Measurements from ENCODE around the gene MYOM1.

DNA sequence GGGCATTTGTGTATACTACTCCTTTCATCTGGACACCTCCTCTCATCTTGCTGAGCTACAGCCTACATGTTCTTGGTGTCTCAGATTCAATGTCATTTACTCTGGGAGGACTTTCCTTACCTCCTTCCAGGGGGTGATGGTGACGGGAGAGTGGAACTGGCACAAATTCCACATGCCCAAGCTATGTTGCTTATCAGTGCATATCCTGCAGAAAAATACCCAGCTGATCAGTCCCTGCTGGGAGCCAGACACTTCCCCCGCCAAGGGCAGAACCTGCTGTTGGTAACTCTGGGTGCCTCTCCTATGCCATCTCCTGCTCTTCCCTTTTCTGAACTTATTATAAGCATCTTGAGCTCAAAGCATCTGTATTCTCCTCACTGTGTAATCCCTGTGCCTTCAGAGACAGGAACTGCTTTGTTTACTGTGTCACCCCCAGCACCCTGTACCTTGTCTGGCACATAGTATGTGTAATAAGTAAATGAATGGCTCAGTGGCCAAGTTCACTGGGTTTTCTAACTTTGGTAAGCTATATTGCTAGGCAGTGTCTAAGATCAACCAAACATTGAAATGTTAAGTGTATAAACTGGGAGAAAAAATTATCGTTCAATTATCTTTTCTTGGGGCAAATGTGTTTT lies 119.2 kb downstream of the MYOM1 start:
- TF ChIP-seq, protein P1, sequence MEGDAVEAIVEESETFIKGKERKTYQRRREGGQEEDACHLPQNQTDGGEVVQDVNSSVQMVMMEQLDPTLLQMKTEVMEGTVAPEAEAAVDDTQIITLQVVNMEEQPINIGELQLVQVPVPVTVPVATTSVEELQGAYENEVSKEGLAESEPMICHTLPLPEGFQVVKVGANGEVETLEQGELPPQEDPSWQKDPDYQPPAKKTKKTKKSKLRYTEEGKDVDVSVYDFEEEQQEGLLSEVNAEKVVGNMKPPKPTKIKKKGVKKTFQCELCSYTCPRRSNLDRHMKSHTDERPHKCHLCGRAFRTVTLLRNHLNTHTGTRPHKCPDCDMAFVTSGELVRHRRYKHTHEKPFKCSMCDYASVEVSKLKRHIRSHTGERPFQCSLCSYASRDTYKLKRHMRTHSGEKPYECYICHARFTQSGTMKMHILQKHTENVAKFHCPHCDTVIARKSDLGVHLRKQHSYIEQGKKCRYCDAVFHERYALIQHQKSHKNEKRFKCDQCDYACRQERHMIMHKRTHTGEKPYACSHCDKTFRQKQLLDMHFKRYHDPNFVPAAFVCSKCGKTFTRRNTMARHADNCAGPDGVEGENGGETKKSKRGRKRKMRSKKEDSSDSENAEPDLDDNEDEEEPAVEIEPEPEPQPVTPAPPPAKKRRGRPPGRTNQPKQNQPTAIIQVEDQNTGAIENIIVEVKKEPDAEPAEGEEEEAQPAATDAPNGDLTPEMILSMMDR (IDR thresholded peaks at IDR 0.05) = no peak
- no peak for TF ChIP-seq POLR2A (IDR thresholded peaks at IDR 0.05)

Data from uterus (tissue), 2 donors.